Urinary bladder (tissue), 4 donors: ENCODE measurements around the gene SNX32. TPM values are rescaled to one million over a fixed set of nuclear protein-coding genes. Genes with fewer than 3 reads are reported as not detected.

Experiments used
- DNase-seq: peaks from one replicate; pipeline ENCODE4 v3.0.0-alpha.2; 2015; ENCODE audit errors: extremely low spot score
- H3K27ac ChIP-seq: one replicate; pipeline ENCODE4 v1.5.1; 2013; ENCODE audit warnings: low read depth, mild to moderate bottlenecking, moderate library complexity
- H3K36me3 ChIP-seq: one replicate; pipeline ENCODE4 v1.6.1; 2013; ENCODE audit warnings: mild to moderate bottlenecking, moderate library complexity; ENCODE audit not compliant: insufficient read depth
- H3K4me1 ChIP-seq: one replicate; pipeline ENCODE4 v1.6.1; 2013; ENCODE audit warnings: mild to moderate bottlenecking, moderate library complexity; ENCODE audit not compliant: insufficient read depth
- H3K4me3 ChIP-seq: one replicate; pipeline ENCODE4 v1.5.1; 2013; ENCODE audit warnings: low read depth, low read length
- WGBS: extraction: QIAGEN DNeasy Blood & Tissue Kit; methylation state at CpG from one replicate; pipeline ENCODE4 v1.1.7; 2013; 5-methylcytosine and 5-hydroxymethylcytosine counted together
- polyA plus RNA-seq: library from polyadenylated mRNA; stranded (reverse); fragments of 200-250 nt; gene quantifications from one replicate; pipeline ENCODE4 v1.2.3, GENCODE V29; 2013
- total RNA-seq: library from RNA; depleted of rRNA; stranded (reverse); fragments of >200 nt; gene quantifications from one replicate; pipeline ENCODE4 v1.2.3, GENCODE V29; 2014
- donor health status: healthy with polysubstance abuse.
- donor health status: healthy.

SNX32 gene
- total and polyA plus RNA-seq, 2 donors, result 0.85 to 2.0 TPM

GRCh38 chr11:65809496-65809895 is 24.3 kb upstream of the SNX32 start:
- DNase-seq, result no peak
- Histone ChIP-seq H3K4me3 (no peak overlapping the region), H3K27ac (no peak overlapping the region), H3K36me3 (no peaks in the 10 kb centered on the region), H3K4me1 (no peaks in the 10 kb centered on the region)
- 80% methylated on average over 9 of the region's 9 CpGs for WGBS

- H3K4me1 ChIP-seq, result no peaks in the 10 kb centered on the region
- no peak overlapping the region for H3K4me3 ChIP-seq
- H3K27ac ChIP-seq, result no peak overlapping the region
- H3K36me3 ChIP-seq, result no peaks in the 10 kb centered on the region
- no peak for DNase-seq
- WGBS, result 85% methylated on average over 23 of the region's 23 CpGs
These were observed 23.5 kb upstream of the SNX32 start for GRCh38 chr11:65810046-65810868.

- no peaks in the 10 kb centered on the region for H3K36me3 ChIP-seq
- no peak overlapping the region for H3K4me3 ChIP-seq
- 51% methylated on average over 19 of the region's 19 CpGs for WGBS
- no peak overlapping the region for H3K27ac ChIP-seq
- no peak for DNase-seq
- H3K4me1 ChIP-seq, result no peaks in the 10 kb centered on the region
These were observed 21.8 kb upstream of the SNX32 start for GRCh38 chr11:65811764-65812475.

GRCh38 chr11:65814131-65814985 is 19.4 kb upstream of the SNX32 start:
- no peak for DNase-seq
- no peak overlapping the region for H3K4me3 ChIP-seq
- whole genome bisulfite sequencing, result 66% methylated on average over 18 of the region's 18 CpGs
- H3K36me3 ChIP-seq, result no peaks in the 10 kb centered on the region
- H3K27ac ChIP-seq, result no peak overlapping the region
- H3K4me1 ChIP-seq, result peaks cover 1% of the 10 kb centered on the region

- peaks cover 1% of the 10 kb centered on the region for H3K4me1 ChIP-seq
- 85% methylated on average over 16 of the region's 16 CpGs for WGBS
- DNase-seq, result no peak
These were observed 18.7 kb upstream of the SNX32 start for GRCh38 chr11:65814986-65815565.

GRCh38 chr11:65816696-65817095 is 17.1 kb upstream of the SNX32 start:
- Histone ChIP-seq H3K4me1 (peaks cover 1% of the 10 kb centered on the region), H3K27ac (no peak overlapping the region), H3K36me3 (no peaks in the 10 kb centered on the region), H3K4me3 (no peak overlapping the region)
- DNase-seq, result no peak
- 95% methylated on average over 3 of the region's 3 CpGs for WGBS

More at GRCh38 chr11:65814986-65815565, 18.7 kb upstream of the SNX32 start:
- no peak overlapping the region for H3K27ac ChIP-seq
- H3K4me3 ChIP-seq, result no peak overlapping the region
- H3K36me3 ChIP-seq, result no peaks in the 10 kb centered on the region

- H3K27ac ChIP-seq, result no peak overlapping the region
- WGBS, result 64% methylated on average over 5 of the region's 5 CpGs
These were observed 16.4 kb upstream of the SNX32 start for GRCh38 chr11:65817312-65817834.

GRCh38 chr11:65817835-65818680 is 15.7 kb upstream of the SNX32 start:
- 6% methylated on average over 74 of the region's 74 CpGs for WGBS
- Histone ChIP-seq H3K36me3 (no peaks in the 10 kb centered on the region), H3K4me1 (peaks cover 1% of the 10 kb centered on the region), H3K4me3 (peak overlapping the region; percentile 66), H3K27ac (peak overlapping the region; percentile 78)
- peak; percentile 40 for DNase-seq

More at GRCh38 chr11:65817312-65817834, 16.4 kb upstream of the SNX32 start:
- Histone ChIP-seq H3K4me3 (peak overlapping the region; percentile 66), H3K36me3 (no peaks in the 10 kb centered on the region), H3K4me1 (peaks cover 1% of the 10 kb centered on the region)
- no peak for DNase-seq

GRCh38 chr11:65821107-65821506 is 12.7 kb upstream of the SNX32 start:
- Histone ChIP-seq H3K27ac (no peak overlapping the region), H3K4me1 (peaks cover 1% of the 10 kb centered on the region), H3K4me3 (no peak overlapping the region), H3K36me3 (no peaks in the 10 kb centered on the region)
- no peak for DNase-seq
- WGBS, result 59% methylated on average over 8 of the region's 8 CpGs

- DNase-seq, result no peak
- Histone ChIP-seq H3K27ac (no peak overlapping the region), H3K4me1 (no peaks in the 10 kb centered on the region), H3K36me3 (no peaks in the 10 kb centered on the region), H3K4me3 (no peak overlapping the region)
- WGBS, result 86% methylated on average over 15 of the region's 15 CpGs
These were observed 10.8 kb upstream of the SNX32 start for GRCh38 chr11:65822776-65823528.

GRCh38 chr11:65826984-65827735 is 6.6 kb upstream of the SNX32 start:
- Histone ChIP-seq H3K4me1 (no peaks in the 10 kb centered on the region), H3K36me3 (no peaks in the 10 kb centered on the region), H3K27ac (no peak overlapping the region), H3K4me3 (no peak overlapping the region)
- WGBS, result 77% methylated on average over 8 of the region's 8 CpGs
- DNase-seq, result no peak
